Thoracic aorta (tissue), 2 donors: Measurements from ENCODE around the gene VAPB. TPM values are rescaled to one million over a fixed set of nuclear protein-coding genes. Genes with fewer than 3 reads are reported as not detected.

Experiments used
- ATAC-seq: fragments of 150-250 bp; one replicate; pipeline ENCODE4 v1.8.0; 2017; ENCODE audit warnings: low read depth; ENCODE audit not compliant: insufficient number of reproducible peaks, low FRiP score
- DNase-seq: peaks from one replicate; pipeline ENCODE4 v3.0.0-alpha.2; 2020; ENCODE audit warnings: low spot score
- H3K27ac ChIP-seq, 2 donors: fragments of 200-600 bp; sonication (generic); 1 replicate in 1 of 2; 2 replicates in 1 of 2; pipeline ENCODE4 v1.5.1; 2016; ENCODE audit warnings: mild to moderate bottlenecking in 2 of 2, moderate library complexity in 2 of 2
- H3K27me3 ChIP-seq: fragments of 200-600 bp; sonication (generic); replicated peaks from 2 replicates; pipeline ENCODE4 v1.6.0; 2016; ENCODE audit warnings: mild to moderate bottlenecking; ENCODE audit not compliant: insufficient read depth
- H3K36me3 ChIP-seq: fragments of 200-600 bp; sonication (generic); one replicate; pipeline ENCODE4 v1.5.1; 2016
- H3K4me1 ChIP-seq, 2 donors: fragments of 200-600 bp; sonication (generic); 1 replicate in 1 of 2; 2 replicates in 1 of 2; pipeline versions ENCODE4 v1.5.1 to v1.6.0; 2016; ENCODE audit warnings: low read depth in 2 of 2, mild to moderate bottlenecking in 1 of 2; ENCODE audit not compliant: control insufficient read depth in 1 of 2
- H3K4me3 ChIP-seq: fragments of 200-600 bp; sonication (generic); 2 replicates; pipeline ENCODE4 v1.5.1; 2016; ENCODE audit warnings: mild to moderate bottlenecking
- H3K9me3 ChIP-seq: fragments of 200-600 bp; sonication (generic); 2 replicates; pipeline ENCODE4 v1.5.1; 2016
- total RNA-seq, 2 donors: library from RNA; depleted of rRNA; stranded (reverse); fragments of >200 nt; gene quantifications; one replicate each; pipeline versions ENCODE4 v1.1.0 to v1.2.3, GENCODE V29; 2016
- TF ChIP-seq, protein P1 (sequence below): fragments of 200-600 bp; sonication (generic); IDR thresholded peaks from one replicate; pipeline ENCODE4 v1.5.1; 2019; ENCODE audit warnings: antibody characterized with exemption

The VAPB gene
- total RNA-seq, 2 donors from 2014 or later, result 21.5 to 32.8 TPM

DNA sequence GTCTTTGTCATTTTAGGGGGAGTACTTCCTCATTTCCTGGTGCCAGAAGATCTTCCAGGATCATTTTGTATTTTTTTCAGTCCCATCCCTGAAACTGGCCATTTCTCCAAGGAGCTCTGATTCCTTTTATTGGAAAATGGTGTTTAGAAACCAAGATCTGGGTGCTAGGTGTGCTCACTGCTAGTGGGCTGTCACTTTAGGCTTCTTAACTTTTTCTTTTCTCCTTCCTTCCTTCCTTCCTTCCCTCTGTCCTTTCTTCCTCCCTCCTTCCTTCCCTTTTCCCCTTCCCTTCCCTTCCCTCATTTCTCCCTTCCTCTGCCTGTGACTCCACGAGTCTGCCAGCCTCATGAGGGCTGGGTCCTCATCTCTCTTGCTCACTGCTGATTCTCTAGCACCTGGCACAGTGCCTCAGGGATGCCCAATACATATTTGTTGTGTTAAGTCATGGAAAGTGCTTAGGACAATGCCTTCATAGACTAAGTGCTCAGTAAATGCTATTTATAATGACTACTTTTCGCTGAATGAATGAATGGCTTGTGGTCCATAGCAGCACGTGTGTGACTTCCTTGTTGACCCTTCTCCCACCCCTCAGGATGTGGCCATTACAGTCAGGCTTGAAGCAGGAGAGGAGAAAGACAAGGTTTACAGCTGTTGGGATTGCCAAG lies 89.2 kb downstream of the VAPB start:
- H3K4me3 ChIP-seq, result no peak overlapping the region
- no peaks in the 10 kb centered on the region for H3K4me1 ChIP-seq
- peaks cover 5% of the 10 kb centered on the region for H3K9me3 ChIP-seq
- no peak for DNase-seq
- no peak overlapping the region for H3K27ac ChIP-seq
- no peak for ATAC-seq
- TF ChIP-seq, protein P1, sequence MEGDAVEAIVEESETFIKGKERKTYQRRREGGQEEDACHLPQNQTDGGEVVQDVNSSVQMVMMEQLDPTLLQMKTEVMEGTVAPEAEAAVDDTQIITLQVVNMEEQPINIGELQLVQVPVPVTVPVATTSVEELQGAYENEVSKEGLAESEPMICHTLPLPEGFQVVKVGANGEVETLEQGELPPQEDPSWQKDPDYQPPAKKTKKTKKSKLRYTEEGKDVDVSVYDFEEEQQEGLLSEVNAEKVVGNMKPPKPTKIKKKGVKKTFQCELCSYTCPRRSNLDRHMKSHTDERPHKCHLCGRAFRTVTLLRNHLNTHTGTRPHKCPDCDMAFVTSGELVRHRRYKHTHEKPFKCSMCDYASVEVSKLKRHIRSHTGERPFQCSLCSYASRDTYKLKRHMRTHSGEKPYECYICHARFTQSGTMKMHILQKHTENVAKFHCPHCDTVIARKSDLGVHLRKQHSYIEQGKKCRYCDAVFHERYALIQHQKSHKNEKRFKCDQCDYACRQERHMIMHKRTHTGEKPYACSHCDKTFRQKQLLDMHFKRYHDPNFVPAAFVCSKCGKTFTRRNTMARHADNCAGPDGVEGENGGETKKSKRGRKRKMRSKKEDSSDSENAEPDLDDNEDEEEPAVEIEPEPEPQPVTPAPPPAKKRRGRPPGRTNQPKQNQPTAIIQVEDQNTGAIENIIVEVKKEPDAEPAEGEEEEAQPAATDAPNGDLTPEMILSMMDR, result no peak
- no peaks in the 10 kb centered on the region for H3K36me3 ChIP-seq
- H3K27me3 ChIP-seq, result no peaks in the 10 kb centered on the region

DNA sequence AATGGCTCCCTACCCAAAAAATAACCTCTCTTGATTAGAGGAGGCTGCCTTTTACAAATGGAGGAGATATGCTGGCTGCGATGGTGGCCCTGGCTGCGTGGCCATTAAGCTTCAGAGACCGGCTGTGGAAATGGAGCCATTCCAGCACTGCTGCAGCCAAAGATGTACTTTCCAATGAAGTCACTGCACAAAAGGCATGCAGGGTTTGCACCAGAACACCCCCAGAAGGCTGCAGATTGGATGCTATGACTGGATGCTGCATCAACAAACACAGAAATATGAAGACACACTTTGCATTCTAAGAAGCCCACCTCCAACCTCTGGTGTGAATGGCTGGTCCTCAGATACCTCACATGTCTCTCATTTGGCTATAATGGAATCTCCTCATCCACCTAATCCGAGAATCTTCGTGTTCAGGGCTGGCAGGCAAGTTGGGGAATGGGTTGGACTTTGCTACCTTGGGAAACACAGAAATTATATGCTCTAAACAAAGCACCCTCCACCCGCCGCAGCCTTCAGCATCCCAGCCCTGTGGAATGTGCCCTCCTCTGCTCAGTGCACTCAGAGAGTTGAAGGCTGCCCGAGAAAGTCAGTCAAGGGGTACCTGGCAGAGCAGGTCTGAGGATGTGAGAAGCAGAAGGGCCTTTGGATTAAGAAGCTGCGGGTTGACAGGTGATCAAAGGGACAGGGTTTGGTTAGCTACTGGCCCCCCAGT lies 90.9 kb downstream of the VAPB start:
- no peak for ATAC-seq
- no peak overlapping the region for H3K27ac ChIP-seq

DNA sequence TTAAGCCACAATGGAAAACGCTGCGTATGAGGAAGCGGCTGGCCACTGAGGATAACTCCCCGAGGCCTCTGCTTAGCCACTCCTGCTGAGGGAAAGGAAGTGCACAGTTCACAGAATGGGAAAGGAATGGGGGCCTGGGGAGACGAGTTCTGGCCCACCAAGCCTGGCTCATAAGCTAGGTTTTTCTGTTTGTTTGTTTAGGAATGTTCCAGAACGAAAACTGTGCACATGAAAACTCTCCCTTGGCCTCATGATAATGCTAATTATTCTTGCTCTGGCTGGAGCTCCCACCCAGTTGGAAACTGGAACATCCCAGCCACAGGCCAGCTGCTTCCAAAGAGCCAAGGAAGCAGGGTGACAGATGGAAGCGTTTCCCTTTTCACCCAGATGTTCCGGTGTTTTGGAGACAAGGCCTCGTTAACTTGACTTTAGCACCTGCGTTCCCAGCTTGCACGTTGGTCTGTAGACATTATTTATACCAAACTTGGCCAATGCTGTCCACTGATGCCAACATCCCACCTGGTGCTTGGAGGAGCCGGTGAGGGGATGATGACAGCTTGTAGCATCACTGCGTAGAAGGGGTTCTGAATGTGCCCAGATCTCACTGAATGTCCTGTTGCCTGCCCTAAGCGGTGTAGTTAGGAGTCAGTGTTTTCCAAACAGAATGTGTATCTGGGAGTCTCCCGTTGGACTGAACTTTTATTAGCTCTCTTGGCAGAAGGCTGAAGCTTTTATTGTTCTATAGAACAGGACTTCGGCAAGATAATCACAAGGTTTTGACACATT lies 91.7 kb downstream of the VAPB start:
- H3K27ac ChIP-seq, result no peak overlapping the region
- DNase-seq, result no peak
- H3K27me3 ChIP-seq, result no peaks in the 10 kb centered on the region
- no peak for ATAC-seq
- no peaks in the 10 kb centered on the region for H3K36me3 ChIP-seq
- TF ChIP-seq, protein P1, result no peak
- peaks cover 5% of the 10 kb centered on the region for H3K9me3 ChIP-seq
- H3K4me1 ChIP-seq, result no peaks in the 10 kb centered on the region
- H3K4me3 ChIP-seq, result no peak overlapping the region

More for the DNA sequence above, 90.9 kb downstream of the VAPB start:
- no peaks in the 10 kb centered on the region for H3K4me1 ChIP-seq
- peaks cover 5% of the 10 kb centered on the region for H3K9me3 ChIP-seq
- no peak overlapping the region for H3K4me3 ChIP-seq
- H3K27me3 ChIP-seq, result no peaks in the 10 kb centered on the region
- DNase-seq, result no peak
- TF ChIP-seq, protein P1, result no peak
- H3K36me3 ChIP-seq, result no peaks in the 10 kb centered on the region

DNA sequence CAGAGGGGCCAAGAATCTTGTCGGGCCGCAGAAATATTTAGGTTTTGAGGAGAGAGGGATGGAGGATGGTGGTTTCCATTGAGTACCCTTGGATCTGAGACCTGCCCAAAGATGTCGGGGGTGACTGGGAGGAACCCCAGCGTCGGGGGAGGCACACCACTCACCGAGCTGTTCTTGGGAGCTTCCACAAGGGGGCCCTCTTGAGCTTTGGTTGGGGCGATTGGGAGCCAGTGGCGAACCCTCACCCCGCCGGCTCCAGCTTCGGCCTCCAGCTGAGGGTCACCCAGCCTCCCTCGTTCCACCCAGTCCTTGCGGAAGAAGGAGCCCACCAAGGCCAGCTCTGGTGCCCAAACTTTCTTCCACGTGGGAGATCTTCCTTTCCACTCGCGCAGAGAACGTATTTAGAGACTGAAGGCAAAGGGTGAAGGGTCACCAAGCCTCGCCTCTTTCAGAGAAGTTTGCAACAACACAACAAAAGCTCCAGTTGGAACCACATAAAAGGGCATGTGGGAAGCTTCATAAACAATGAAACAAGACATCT lies 92.5 kb downstream of the VAPB start:
- DNase-seq (no peak), ATAC-seq (no peak)
- H3K27ac ChIP-seq, result no peak overlapping the region
- TF ChIP-seq, protein P1, result peak; percentile 28
- H3K27me3 ChIP-seq, result no peaks in the 10 kb centered on the region
- H3K9me3 ChIP-seq, result peaks cover 12% of the 10 kb centered on the region
- no peaks in the 10 kb centered on the region for H3K36me3 ChIP-seq
- H3K4me1 ChIP-seq, result no peaks in the 10 kb centered on the region
- H3K4me3 ChIP-seq, result no peak overlapping the region

DNA sequence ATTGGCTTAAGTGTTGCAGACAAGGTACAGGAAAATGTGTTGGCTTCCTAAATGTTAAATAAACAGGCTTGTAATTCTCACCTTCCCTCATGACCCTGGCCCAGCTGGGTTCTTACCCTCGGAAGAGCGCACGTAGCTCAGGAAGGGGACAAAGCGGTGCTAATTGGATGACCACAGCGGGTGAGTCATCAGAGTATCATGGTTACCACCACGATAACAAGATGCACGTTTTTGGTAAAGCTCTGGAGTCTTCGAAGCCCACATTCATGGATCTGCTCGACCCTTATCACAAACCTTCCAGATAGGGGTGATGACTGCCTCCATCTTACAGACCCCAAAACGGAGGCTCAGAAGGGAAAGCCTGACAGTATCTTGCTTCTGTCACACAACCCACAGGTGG lies 93.4 kb downstream of the VAPB start:
- DNase-seq, result no peak
- no peak overlapping the region for H3K27ac ChIP-seq
- TF ChIP-seq, protein P1, result no peak

More for the DNA sequence above, 93.4 kb downstream of the VAPB start:
- Histone ChIP-seq H3K4me1 (no peaks in the 10 kb centered on the region), H3K9me3 (peaks cover 12% of the 10 kb centered on the region), H3K4me3 (no peak overlapping the region), H3K36me3 (no peaks in the 10 kb centered on the region), H3K27me3 (no peaks in the 10 kb centered on the region)
- no peak for ATAC-seq
